ENCODE data around the gene AKR1D1.

GRCh38 chr7:138086563-138087270 lies 10.5 kb downstream of the AKR1D1 start:
- no peak for TF ChIP-seq POLR2A (IDR thresholded peaks at IDR 0.05)
- TF ChIP-seq CTCF (IDR thresholded peaks at IDR 0.05) = no peak
